Panc1 (cell line): ENCODE measurements around the gene CSRNP2. TPM values are rescaled to one million over a fixed set of nuclear protein-coding genes. Genes with fewer than 3 reads are reported as not detected.

Experiments used
- ATAC-seq: fragments of 200-7000 bp; cut with Tn5 transposase; 2 replicates; pipeline ENCODE4 v1.9.1; 2020; ENCODE audit warnings: mild to moderate bottlenecking, moderate library complexity
- BruUV-seq: library from RNA; stranded (reverse); fragments of 400-500 nt; replicated peaks from 2 replicates; lab custom pipeline; 2021; lab: Mats Ljungman, UMichigan
- CTCF ChIA-PET: fragments of 300-600 bp; sonication (Branson Sonifier 250); formaldehyde crosslinking; loops from one replicate; lab custom pipeline; 2022; ENCODE audit warnings: antibody characterized with exemption; lab: Charles Lee
- POLR2A ChIA-PET: fragments of 300-600 bp; sonication (Branson Sonifier 250); formaldehyde crosslinking; loops from one replicate; lab custom pipeline; 2022; ENCODE audit warnings: antibody characterized with exemption; lab: Charles Lee
- DNase-seq: peaks from one replicate; pipeline ENCODE4 v3.0.0-alpha.2; 2010; ENCODE audit warnings: low read depth, low spot score
- H3K27ac ChIP-seq: 2 replicates; pipeline ENCODE4 v1.5.1; 2011; ENCODE audit warnings: mild to moderate bottlenecking, low read length, inconsistent platforms
- H3K27me3 ChIP-seq: fragments of 200-500 bp; sonication (Bioruptor generic); 2 replicates; pipeline ENCODE4 v1.6.0; 2014; ENCODE audit warnings: low read length, inconsistent platforms; ENCODE audit not compliant: control insufficient read depth, insufficient read depth
- H3K36me3 ChIP-seq: fragments of 200-500 bp; sonication (Bioruptor generic); 2 replicates; pipeline ENCODE4 v1.5.1; 2014; ENCODE audit warnings: inconsistent platforms, mild to moderate bottlenecking, low read length, moderate library complexity; ENCODE audit not compliant: control insufficient read depth, insufficient read depth
- H3K4me1 ChIP-seq: 2 replicates; pipeline ENCODE4 v1.5.1; 2011; ENCODE audit warnings: inconsistent platforms, mild to moderate bottlenecking, low read length, moderate library complexity; ENCODE audit not compliant: control insufficient read depth, insufficient read depth
- H3K4me3 ChIP-seq, 2 experiments: 2 replicates each; pipeline ENCODE4 v1.5.1; 2011 to 2012; ENCODE audit warnings: low read depth in 2 of 2, low read length in 2 of 2, mild to moderate bottlenecking in 2 of 2, inconsistent platforms in 1 of 2, moderate library complexity in 1 of 2
- H3K9me3 ChIP-seq: fragments of 200-500 bp; sonication (Bioruptor generic); 2 replicates; pipeline ENCODE4 v1.5.1; 2014; ENCODE audit warnings: low read depth, mild to moderate bottlenecking, inconsistent platforms, low read length, moderate library complexity; ENCODE audit not compliant: control insufficient read depth, insufficient read depth
- CTCF ChIP-seq: fragments of 450-650 bp; IDR thresholded peaks from 2 replicates; pipeline ENCODE4 v1.5.1; 2017; ENCODE audit warnings: mild to moderate bottlenecking
- POLR2AphosphoS5 ChIP-seq: IDR thresholded peaks from 2 replicates; pipeline ENCODE4 v1.6.1; 2012; ENCODE audit warnings: mild to moderate bottlenecking, low read depth, low read length, moderate library complexity
- SIN3A ChIP-seq: IDR thresholded peaks from 2 replicates; pipeline ENCODE4 v1.6.1; 2012; ENCODE audit warnings: low read depth, mild to moderate bottlenecking, low read length, moderate library complexity, borderline replicate concordance; ENCODE audit not compliant: insufficient read depth
- TCF7L2 ChIP-seq: IDR thresholded peaks from 2 replicates; pipeline ENCODE4 v1.6.1; 2011; ENCODE audit warnings: mild to moderate bottlenecking, low read depth, low read length, inconsistent platforms
- in situ Hi-C: cut with HindIII; loops from 2 replicates; pipeline ENCODE4 v1.10.0; 2016; ENCODE audit warnings: low sequenced_read_pairs, low pct_unique_long_range_greater_than_20kb
- intact Hi-C: fragments of 100-400 bp; cut with micrococcal nuclease; formaldehyde crosslinking; loops from one replicate; pipeline ENCODE4 v1.10.0; 2022; ENCODE audit not compliant: unreplicated experiment
- total RNA-seq: library from RNA; stranded (reverse); gene quantifications from one replicate; pipeline ENCODE4 v1.2.1, GENCODE V29; 2021; ENCODE audit not compliant: unreplicated experiment
- TF ChIP-seq, protein P1 (sequence below), 2 experiments: IDR thresholded peaks; 2 replicates each; pipeline ENCODE4 v1.6.1; 2011 to 2012; ENCODE audit warnings: low read depth in 2 of 2, control low read depth in 1 of 2, low read length in 1 of 2, mild to moderate bottlenecking in 1 of 2, moderate library complexity in 1 of 2; ENCODE audit not compliant: insufficient read depth in 1 of 2

CSRNP2 gene
- total RNA-seq, 1 experiment from 2014 or later, result 50.5 TPM

DNA sequence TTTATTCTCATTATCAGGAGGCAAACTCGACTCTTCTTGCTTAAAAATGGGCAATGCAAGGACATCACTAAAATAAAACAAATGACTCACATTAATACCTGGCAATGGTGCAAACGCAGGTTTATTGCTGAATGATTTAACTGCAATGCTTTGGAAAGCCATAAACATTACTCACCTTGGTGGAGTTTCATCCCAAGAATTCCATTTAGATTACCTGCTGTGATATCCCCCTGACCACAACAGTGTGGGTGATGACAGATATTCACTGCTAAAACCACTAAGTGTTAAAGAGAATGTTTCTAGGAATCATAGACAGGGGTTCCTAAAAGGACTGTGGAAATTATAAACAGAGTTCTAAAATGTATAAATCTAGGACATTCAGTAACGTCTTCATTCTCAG lies 35.3 kb upstream of the CSRNP2 start:
- POLR2A ChIA-PET, result no interaction called here

DNA sequence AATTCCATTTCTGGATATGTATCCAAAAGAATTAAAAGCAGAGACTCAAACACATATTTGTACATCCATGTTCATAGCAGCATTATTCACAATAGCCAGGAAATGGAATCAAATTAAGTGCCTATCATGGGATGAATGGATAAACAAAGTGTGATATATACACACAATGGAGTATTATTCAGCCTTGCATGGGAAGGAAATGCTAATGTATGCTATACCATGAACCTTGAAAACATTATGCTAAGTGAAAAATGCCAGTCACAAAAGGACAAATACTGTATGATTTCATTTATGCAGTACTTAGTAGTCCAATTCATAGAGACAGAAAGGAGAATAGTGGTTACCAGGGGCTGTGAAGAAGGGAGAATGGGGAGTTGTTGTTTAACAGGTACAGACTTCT lies 32.1 kb upstream of the CSRNP2 start:
- no peak overlapping the region for H3K27ac ChIP-seq
- ChIA-PET POLR2A (no interaction called here), CTCF (no interaction called here)
- no peaks in the 10 kb centered on the region for H3K27me3 ChIP-seq
- ATAC-seq, result no peak
- in situ Hi-C loops (no loop called here), intact Hi-C loops (no loop called here)
- peaks cover 2% of the 10 kb centered on the region; the same call in 1 of the 2 replicates for H3K36me3 ChIP-seq
- H3K9me3 ChIP-seq, result no peaks in the 10 kb centered on the region
- H3K4me3 ChIP-seq, result no peak overlapping the region
- no peak for DNase-seq
- H3K4me1 ChIP-seq, result no peaks in the 10 kb centered on the region
- no peak for TF ChIP-seq SIN3A
- no peak for TF ChIP-seq CTCF
- TF ChIP-seq, protein P1, sequence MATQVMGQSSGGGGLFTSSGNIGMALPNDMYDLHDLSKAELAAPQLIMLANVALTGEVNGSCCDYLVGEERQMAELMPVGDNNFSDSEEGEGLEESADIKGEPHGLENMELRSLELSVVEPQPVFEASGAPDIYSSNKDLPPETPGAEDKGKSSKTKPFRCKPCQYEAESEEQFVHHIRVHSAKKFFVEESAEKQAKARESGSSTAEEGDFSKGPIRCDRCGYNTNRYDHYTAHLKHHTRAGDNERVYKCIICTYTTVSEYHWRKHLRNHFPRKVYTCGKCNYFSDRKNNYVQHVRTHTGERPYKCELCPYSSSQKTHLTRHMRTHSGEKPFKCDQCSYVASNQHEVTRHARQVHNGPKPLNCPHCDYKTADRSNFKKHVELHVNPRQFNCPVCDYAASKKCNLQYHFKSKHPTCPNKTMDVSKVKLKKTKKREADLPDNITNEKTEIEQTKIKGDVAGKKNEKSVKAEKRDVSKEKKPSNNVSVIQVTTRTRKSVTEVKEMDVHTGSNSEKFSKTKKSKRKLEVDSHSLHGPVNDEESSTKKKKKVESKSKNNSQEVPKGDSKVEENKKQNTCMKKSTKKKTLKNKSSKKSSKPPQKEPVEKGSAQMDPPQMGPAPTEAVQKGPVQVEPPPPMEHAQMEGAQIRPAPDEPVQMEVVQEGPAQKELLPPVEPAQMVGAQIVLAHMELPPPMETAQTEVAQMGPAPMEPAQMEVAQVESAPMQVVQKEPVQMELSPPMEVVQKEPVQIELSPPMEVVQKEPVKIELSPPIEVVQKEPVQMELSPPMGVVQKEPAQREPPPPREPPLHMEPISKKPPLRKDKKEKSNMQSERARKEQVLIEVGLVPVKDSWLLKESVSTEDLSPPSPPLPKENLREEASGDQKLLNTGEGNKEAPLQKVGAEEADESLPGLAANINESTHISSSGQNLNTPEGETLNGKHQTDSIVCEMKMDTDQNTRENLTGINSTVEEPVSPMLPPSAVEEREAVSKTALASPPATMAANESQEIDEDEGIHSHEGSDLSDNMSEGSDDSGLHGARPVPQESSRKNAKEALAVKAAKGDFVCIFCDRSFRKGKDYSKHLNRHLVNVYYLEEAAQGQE (IDR thresholded peaks at IDR 0.05; ENCODE audit: insufficient read depth in 1 of 2, low read depth in 2 of 2, low read length in 1 of 2), result no peak
- no peak for TF ChIP-seq POLR2AphosphoS5
- TF ChIP-seq TCF7L2, result no peak
- no TSS peak for BruUV-seq

More for the DNA sequence above, 35.3 kb upstream of the CSRNP2 start:
- H3K4me3 ChIP-seq, result no peak overlapping the region
- in situ Hi-C loops (no loop called here), intact Hi-C loops (no loop called here)
- H3K27me3 ChIP-seq, result no peaks in the 10 kb centered on the region
- no TSS peak for BruUV-seq
- H3K4me1 ChIP-seq, result no peaks in the 10 kb centered on the region
- no peak overlapping the region for H3K27ac ChIP-seq
- H3K36me3 ChIP-seq, result peaks cover 2% of the 10 kb centered on the region; the same call in 1 of the 2 replicates
- ATAC-seq, result peak; percentile 94
- TF ChIP-seq POLR2AphosphoS5 (no peak), SIN3A (no peak), CTCF (no peak), TCF7L2 (peak; percentile 66)
- TF ChIP-seq, protein P1 (IDR thresholded peaks at IDR 0.05; ENCODE audit: insufficient read depth in 1 of 2, low read depth in 2 of 2, low read length in 1 of 2), result no peak
- DNase-seq, result peak; percentile 80
- no peaks in the 10 kb centered on the region for H3K9me3 ChIP-seq
- CTCF ChIA-PET, result no interaction called here
